Cardiac muscle cell (in vitro differentiated cells and primary cell): ENCODE measurements around the gene TRIM48. TPM values are rescaled to one million over a fixed set of nuclear protein-coding genes. Genes with fewer than 3 reads are reported as not detected.
"Not testable (repeated sequence)": the region's sequence is repeated elsewhere in the genome, so short reads cannot be mapped to it uniquely, and the experiment has no call there.

Experiments used
- DNase-seq, 2 donors: peaks; one replicate each; pipeline versions ENCODE4 v3.0.0 to v3.0.0-alpha.2; 2010 to 2017; ENCODE audit warnings: low read depth in 1 of 2, low spot score in 1 of 2
- H3K27ac ChIP-seq: fragments of 200-600 bp; sonication (generic); 2 replicates; pipeline ENCODE4 v1.5.1; 2016
- H3K27me3 ChIP-seq: fragments of 200-600 bp; sonication (generic); 2 replicates; pipeline ENCODE4 v1.6.0; 2016; ENCODE audit warnings: control low read depth
- H3K36me3 ChIP-seq: fragments of 200-600 bp; sonication (generic); 2 replicates; pipeline ENCODE4 v1.5.1; 2016; ENCODE audit warnings: control low read depth
- H3K4me1 ChIP-seq: fragments of 200-600 bp; sonication (generic); 2 replicates; pipeline ENCODE4 v1.8.1; 2017; ENCODE audit warnings: low read depth, mild to moderate bottlenecking, mixed run types
- H3K4me3 ChIP-seq: fragments of 200-600 bp; sonication (generic); 2 replicates; pipeline ENCODE4 v1.5.1; 2016; ENCODE audit warnings: mild to moderate bottlenecking
- H3K9me3 ChIP-seq: fragments of 200-600 bp; sonication (generic); 2 replicates; pipeline ENCODE4 v1.5.1; 2017; ENCODE audit warnings: low read depth, mild to moderate bottlenecking, control low read depth
- CTCF ChIP-seq: IDR thresholded peaks from 2 replicates; pipeline ENCODE4 v1.5.1; 2012; ENCODE audit warnings: low read depth, mild to moderate bottlenecking, low read length
- polyA plus RNA-seq: library from polyadenylated mRNA; unstranded; fragments of >200 nt; fragmentation: Nextera tagmentation; extraction: Ambion mirVana; gene quantifications from 2 replicates; pipeline ENCODE4 v1.2.1, GENCODE V29; 2016
- total RNA-seq: library from RNA; depleted of rRNA; stranded (reverse); fragments of >200 nt; gene quantifications from 2 replicates; pipeline ENCODE4 v1.2.3, GENCODE V29; 2016

Gene TRIM48
- total RNA-seq (not detected in 2 replicates), polyA plus RNA-seq (not detected in 2 replicates)

- not testable (repeated sequence) for H3K27ac ChIP-seq, H3K4me3 ChIP-seq, H3K27me3 ChIP-seq, DNase-seq, H3K36me3 ChIP-seq, H3K4me1 ChIP-seq, H3K9me3 ChIP-seq
These were observed at the start of gene TRIM48 for GRCh38 chr11:55261855-55262254. Gene TRIM48, plus strand, starts transcription at chr11:55262155. Its CDS starts 113 bp downstream, at chr11:55262268.

- not testable (repeated sequence) for H3K4me3 ChIP-seq, DNase-seq, H3K4me1 ChIP-seq, H3K27ac ChIP-seq, H3K36me3 ChIP-seq, H3K9me3 ChIP-seq, H3K27me3 ChIP-seq
These were observed 23.6 kb upstream of the TRIM48 start for GRCh38 chr11:55238316-55238715.

- Histone ChIP-seq H3K36me3 (no peaks in the 10 kb centered on the region), H3K27ac (no peak overlapping the region), H3K4me1 (no peaks in the 10 kb centered on the region), H3K4me3 (no peak overlapping the region), H3K9me3 (no peaks in the 10 kb centered on the region), H3K27me3 (no peaks in the 10 kb centered on the region)
- no peak for TF ChIP-seq CTCF
- no peak for DNase-seq
These were observed 1.1 kb downstream of the TRIM48 start for GRCh38 chr11:55263081-55263480.

Other genes with a start within 250 kb of the TRIM48 start
- not detected in 2 replicates for gene OR4A16, start 81.0 kb downstream of the TRIM48 start, total RNA-seq
- gene OR4A16, start 81.0 kb downstream of the TRIM48 start, polyA plus RNA-seq: not detected in 2 replicates
- gene OR4A15, start 105.8 kb downstream of the TRIM48 start, total RNA-seq: not detected in 2 replicates
- gene OR4A15, start 105.8 kb downstream of the TRIM48 start, polyA plus RNA-seq: not detected in 2 replicates